SK-N-MC (cell line): Measurements from ENCODE around the gene FLRT2.

ENCODE experiments used
- EZH2 ChIP-seq: fragments of 200-600 bp; sonication (generic); IDR thresholded peaks from one replicate; pipeline ENCODE4 v1.6.1; 2017; ENCODE audit warnings: antibody characterized with exemption
- POLR2AphosphoS5 ChIP-seq: IDR thresholded peaks from 2 replicates; pipeline ENCODE4 v1.6.1; 2012; ENCODE audit warnings: mild to moderate bottlenecking, low read depth, low read length, borderline replicate concordance

GRCh38 chr14:85533023-85533860 lies 3.3 kb downstream of the FLRT2 start:
- peak; percentile 93 for TF ChIP-seq POLR2AphosphoS5
- no peak for TF ChIP-seq EZH2
